H1 (cell line): Measurements from ENCODE around the gene ADD1. TPM values are rescaled to one million over a fixed set of nuclear protein-coding genes. Genes with fewer than 3 reads are reported as not detected.

Experiments used
- CTCF ChIA-PET: fragments of 300-600 bp; sonication (Branson Sonifier 250); formaldehyde crosslinking; loops from one replicate; lab custom pipeline; 2021; ENCODE audit not compliant: partially characterized antibody; lab: Charles Lee
- POLR2A ChIA-PET: fragments of 300-600 bp; sonication (Branson Sonifier 250); formaldehyde crosslinking; loops from one replicate; lab custom pipeline; 2021; ENCODE audit warnings: inconsistent platforms; ENCODE audit not compliant: partially characterized antibody; lab: Charles Lee
- DNase-seq, 2 experiments: peaks; one replicate each; pipeline versions ENCODE4 v3.0.0 to v3.0.0-alpha.2; 2010 to 2022; ENCODE audit warnings: low spot score in 2 of 2, low read depth in 1 of 2, mixed read lengths in 1 of 2
- FAIRE-seq: peaks from 2 replicates; lab custom pipeline; 2011; peaks lifted over from hg19 to GRCh38; lab: Jason Lieb, UNC
- H2AFZ ChIP-seq: 2 replicates; pipeline ENCODE4 v1.8.1; 2012; ENCODE audit warnings: low read length, inconsistent platforms
- H2AK5ac ChIP-seq: 2 replicates; pipeline ENCODE4 v1.6.1; 2013; ENCODE audit warnings: low read depth, low read length
- H2BK120ac ChIP-seq: replicated peaks from 2 replicates; pipeline ENCODE3; 2013; ENCODE audit warnings: low read depth, low read length, inconsistent platforms
- H2BK12ac ChIP-seq: 2 replicates; pipeline ENCODE4 v1.6.1; 2013; ENCODE audit warnings: low read depth, low read length
- H2BK15ac ChIP-seq: 2 replicates; pipeline ENCODE4 v1.6.1; 2013; ENCODE audit warnings: low read length
- H2BK20ac ChIP-seq: 2 replicates; pipeline ENCODE4 v1.6.1; 2013; ENCODE audit warnings: low read length
- H2BK5ac ChIP-seq: 2 replicates; pipeline ENCODE4 v1.6.1; 2013; ENCODE audit warnings: low read depth, low read length
- H3K14ac ChIP-seq: 2 replicates; pipeline ENCODE4 v1.6.1; 2013; ENCODE audit warnings: inconsistent platforms; ENCODE audit not compliant: insufficient read length
- H3K18ac ChIP-seq: 2 replicates; pipeline ENCODE4 v1.6.1; 2013; ENCODE audit warnings: low read length; ENCODE audit errors: extremely low read depth
- H3K23ac ChIP-seq: 2 replicates; pipeline ENCODE4 v1.6.1; 2013; ENCODE audit warnings: inconsistent platforms; ENCODE audit not compliant: insufficient read length
- H3K23me2 ChIP-seq: 2 replicates; pipeline ENCODE4 v1.6.1; 2013; ENCODE audit warnings: low read depth, low read length
- H3K27ac ChIP-seq: 2 replicates; pipeline ENCODE4 v1.6.1; 2011; ENCODE audit warnings: low read depth, low read length, inconsistent platforms
- H3K27me3 ChIP-seq, 4 experiments: replicated peaks in 1 of 4; 1 replicate in 1 of 4; 2 replicates in 3 of 4; pipeline versions ENCODE4 v1.6.1 to v1.8.1; 2011 to 2013; ENCODE audit warnings: low read length in 3 of 4, mild to moderate bottlenecking in 3 of 4, inconsistent platforms in 2 of 4, mixed read lengths in 2 of 4, moderate library complexity in 1 of 4; ENCODE audit not compliant: control insufficient read depth in 3 of 4, insufficient read depth in 3 of 4; ENCODE audit errors: extremely low read depth in 1 of 4
- H3K36me3 ChIP-seq, 4 experiments: 2 replicates each; pipeline versions ENCODE4 v1.6.1 to v1.8.1; 2011 to 2013; ENCODE audit warnings: mild to moderate bottlenecking in 4 of 4, low read length in 3 of 4, moderate library complexity in 2 of 4, control low read depth in 1 of 4, inconsistent platforms in 1 of 4; ENCODE audit not compliant: insufficient read depth in 4 of 4, control insufficient read depth in 2 of 4
- H3K4ac ChIP-seq: replicated peaks from 2 replicates; pipeline ENCODE3; 2013; ENCODE audit warnings: low read length, low read depth, mixed read lengths, inconsistent platforms; ENCODE audit not compliant: insufficient read length
- H3K4me1 ChIP-seq, 4 experiments: replicated peaks in 1 of 4; 1 replicate in 1 of 4; 2 replicates in 3 of 4; pipeline versions ENCODE4 v1.6.1 to v1.8.1; 2011 to 2013; ENCODE audit warnings: low read length in 3 of 4, inconsistent platforms in 2 of 4, mixed read lengths in 1 of 4; ENCODE audit not compliant: insufficient read depth in 4 of 4, control insufficient read depth in 3 of 4
- H3K4me2 ChIP-seq, 2 experiments: 2 replicates each; pipeline versions ENCODE4 v1.6.1 to v1.8.1; 2011 to 2013; ENCODE audit warnings: low read depth in 2 of 2, low read length in 2 of 2, control low read depth in 1 of 2, inconsistent platforms in 1 of 2, mild to moderate bottlenecking in 1 of 2; ENCODE audit not compliant: insufficient read depth in 1 of 2
- H3K4me3 ChIP-seq, 4 experiments: fragments of 200-600, 300-600 bp in 1 of 4; sonication (generic), shearing (Covaris generic), sonication (Bioruptor Twin) in 1 of 4; 2 replicates each; pipeline versions ENCODE4 v1.5.1 to v1.8.1; 2011 to 2016; ENCODE audit warnings: low read length in 4 of 4, low read depth in 3 of 4, control low read depth in 2 of 4, inconsistent platforms in 2 of 4, mild to moderate bottlenecking in 2 of 4, mixed read lengths in 1 of 4, moderate library complexity in 1 of 4; ENCODE audit not compliant: insufficient read depth in 2 of 4; ENCODE audit errors: extremely low read depth in 1 of 4
- H3K56ac ChIP-seq: replicated peaks from 2 replicates; pipeline ENCODE3; 2013; ENCODE audit warnings: low read depth, mild to moderate bottlenecking, mixed read lengths, low read length, inconsistent platforms; ENCODE audit not compliant: insufficient read length
- H3K79me1 ChIP-seq: 2 replicates; pipeline ENCODE4 v1.6.1; 2013; ENCODE audit warnings: low read depth, low read length, control low read depth
- H3K79me2 ChIP-seq, 2 experiments: 2 replicates each; pipeline versions ENCODE4 v1.6.1 to v1.8.1; 2012 to 2013; ENCODE audit warnings: low read length in 2 of 2, mild to moderate bottlenecking in 2 of 2, inconsistent platforms in 1 of 2; ENCODE audit not compliant: insufficient read depth in 2 of 2, control insufficient read depth in 1 of 2
- H3K9ac ChIP-seq, 4 experiments: replicated peaks in 1 of 4; 1 replicate in 1 of 4; 2 replicates in 3 of 4; pipeline versions ENCODE4 v1.6.1 to v1.8.1; 2011 to 2013; ENCODE audit warnings: low read depth in 3 of 4, low read length in 3 of 4, control low read depth in 2 of 4, mild to moderate bottlenecking in 2 of 4, moderate library complexity in 2 of 4, inconsistent platforms in 1 of 4; ENCODE audit errors: extremely low read depth in 1 of 4
- H3K9me3 ChIP-seq, 2 experiments: 2 replicates each; pipeline versions ENCODE4 v1.6.1 to v1.8.1; 2012 to 2013; ENCODE audit warnings: mild to moderate bottlenecking in 2 of 2, moderate library complexity in 2 of 2, control low read depth in 1 of 2, inconsistent platforms in 1 of 2, low read depth in 1 of 2, low read length in 1 of 2, mixed read lengths in 1 of 2; ENCODE audit not compliant: insufficient read depth in 2 of 2
- H4K20me1 ChIP-seq, 2 experiments: replicated peaks in 1 of 2; 2 replicates each; pipeline versions ENCODE3 to v1.8.1; 2011 to 2013; ENCODE audit warnings: inconsistent platforms in 2 of 2, low read length in 2 of 2, mild to moderate bottlenecking in 1 of 2; ENCODE audit not compliant: insufficient read depth in 2 of 2, control insufficient read depth in 1 of 2
- H4K5ac ChIP-seq: 2 replicates; pipeline ENCODE4 v1.6.1; 2013; ENCODE audit warnings: low read length, low read depth, mixed read lengths, inconsistent platforms; ENCODE audit not compliant: insufficient read length
- H4K8ac ChIP-seq: 2 replicates; pipeline ENCODE4 v1.8.0; 2013; ENCODE audit warnings: mild to moderate bottlenecking, moderate library complexity, low read length, inconsistent platforms; ENCODE audit not compliant: insufficient read depth; ENCODE audit errors: extremely low read depth
- H4K91ac ChIP-seq: replicated peaks from 2 replicates; pipeline ENCODE3; 2013; ENCODE audit warnings: low read length, mixed read lengths, inconsistent platforms; ENCODE audit not compliant: insufficient read length
- ATF2 ChIP-seq: IDR thresholded peaks from 2 replicates; pipeline ENCODE4 v1.6.1; 2012; ENCODE audit warnings: low read length, inconsistent platforms
- TCF12 ChIP-seq: IDR thresholded peaks from 2 replicates; pipeline ENCODE4 v1.6.1; 2011; ENCODE audit warnings: low read depth, mild to moderate bottlenecking, low read length
- WGBS, 2 experiments: shearing (Covaris generic) in 1 of 2; methylation state at CpG; one replicate each; pipeline versions ENCODE4 v1.1.6 to v1.1.7; 2013 to 2015; ENCODE audit warnings: low lambda C conversion rate in 2 of 2, mixed read lengths in 2 of 2, inconsistent platforms in 1 of 2, low coverage in 1 of 2, missing lambda C conversion rate in 1 of 2; ENCODE audit not compliant: insufficient replicate concordance in 2 of 2, insufficient coverage in 1 of 2, insufficient read length in 1 of 2; ENCODE audit errors: extremely low coverage in 1 of 2, missing lambda C conversion rate in 1 of 2; 5-methylcytosine and 5-hydroxymethylcytosine counted together
- polyA plus RNA-seq, 7 experiments: library from polyadenylated mRNA; depleted of rRNA in 3 of 7; stranded (reverse) in 5 of 7; unstranded in 2 of 7; fragments of >200 nt in 5 of 7; fragments of 200-250 nt in 2 of 7; gene quantifications; 1 replicate in 5 of 7; 2 replicates in 1 of 7; 4 replicates in 1 of 7; pipeline versions ENCODE4 v1.2.1 to v1.2.3, GENCODE V29; 2011 to 2013; ENCODE audit warnings: missing spikeins in 2 of 7, mixed read lengths in 2 of 7
- total RNA-seq: library from RNA; stranded (reverse); fragmentation: NEBNext Ultra II Directional; extraction: Animal tissue kit (Norgen Biotek cat#: 25700); gene quantifications from 2 replicates; pipeline ENCODE4 v1.2.1, GENCODE V29; 2021

The ADD1 gene
- total and polyA plus RNA-seq, 2 of the 8 experiments (the other 6 are each of a cell fraction or from before 2014, with no cell fraction given) = 113 to 143 TPM

- Histone ChIP-seq H3K27ac (no peak overlapping the region), H3K4me2 (no peak overlapping the region), H3K36me3 (peaks cover 0 to 5% (median 0%) of the 10 kb centered on the region in 4 experiments; a peak in 1 of 8 replicates), H2BK20ac (no peak overlapping the region), H2AFZ (no peak overlapping the region), H4K8ac (no peak overlapping the region), H4K5ac (no peak overlapping the region)
- ChIA-PET POLR2A (interaction anchor here (1.3 to 1.5 kb wide), 2 partner anchors 9 to 17 kb away, joined by 3 read pairs; no protein-coding TSS in a partner anchor), CTCF (interaction anchor here (1.3 to 5.5 kb wide), 2 partner anchors 10 to 64 kb away, joined by 3 to 19 read pairs; no protein-coding TSS in a partner anchor)
- no peak for TF ChIP-seq TCF12
- no peak for TF ChIP-seq ATF2
- TF ChIP-seq, all 59 proteins: peak for 0
- no peak overlapping the region for H3K18ac ChIP-seq
- no peak overlapping the region for H2BK12ac ChIP-seq
- H3K4ac ChIP-seq = no peak overlapping the region
- no peak overlapping the region for H2BK5ac ChIP-seq
- 96% methylated on average over 4 of the region's 4 CpGs; no CpG with 5 or more reads in 1 of the 2 experiments for WGBS, 2 experiments
- H3K14ac ChIP-seq = no peak overlapping the region
- H2AK5ac ChIP-seq = no peak overlapping the region
- peaks cover 9 to 81% of the 10 kb centered on the region in 2 experiments for H3K79me2 ChIP-seq
- no peak for FAIRE-seq
- H3K4me1 ChIP-seq = peaks cover 3 to 18% (median 11%) of the 10 kb centered on the region in 4 experiments; a peak in 5 of 7 replicates
- H3K9ac ChIP-seq = no peak overlapping the region
- peaks cover 8% of the 10 kb centered on the region; the same call in 1 of the 2 replicates for H3K79me1 ChIP-seq
- no peak overlapping the region for H3K4me3 ChIP-seq
- no peak overlapping the region for H2BK15ac ChIP-seq
- no peak overlapping the region for H2BK120ac ChIP-seq
- no peak for DNase-seq
- H3K23me2 ChIP-seq = no peaks in the 10 kb centered on the region
- H3K56ac ChIP-seq = no peak overlapping the region
- H3K27me3 ChIP-seq = no peaks in the 10 kb centered on the region
- H4K91ac ChIP-seq = no peak overlapping the region
- peaks cover 2 to 8% of the 10 kb centered on the region in 2 experiments for H4K20me1 ChIP-seq
- H3K23ac ChIP-seq = no peak overlapping the region
- no peaks in the 10 kb centered on the region for H3K9me3 ChIP-seq
These were observed 27.8 kb downstream of the ADD1 start for GRCh38 chr4:2871466-2871865.
